Uterus (tissue), 2 donors: ENCODE measurements around the gene MED27.

Experiments used
- POLR2A ChIP-seq, 2 donors: fragments of 450-650 bp; IDR thresholded peaks; one replicate each; pipeline ENCODE4 v1.6.1; 2016; ENCODE audit warnings: antibody characterized with exemption in 2 of 2, mild to moderate bottlenecking in 1 of 2, moderate library complexity in 1 of 2
- TF ChIP-seq, protein P1 (sequence below), 4 experiments: fragments of 200-600 bp in 2 of 4; fragments of 450-650 bp in 2 of 4; sonication (generic) in 2 of 4; IDR thresholded peaks; one replicate each; pipeline ENCODE4 v1.5.1; 2016 to 2019; ENCODE audit warnings: antibody characterized with exemption in 4 of 4, mild to moderate bottlenecking in 2 of 4, moderate library complexity in 1 of 4

DNA sequence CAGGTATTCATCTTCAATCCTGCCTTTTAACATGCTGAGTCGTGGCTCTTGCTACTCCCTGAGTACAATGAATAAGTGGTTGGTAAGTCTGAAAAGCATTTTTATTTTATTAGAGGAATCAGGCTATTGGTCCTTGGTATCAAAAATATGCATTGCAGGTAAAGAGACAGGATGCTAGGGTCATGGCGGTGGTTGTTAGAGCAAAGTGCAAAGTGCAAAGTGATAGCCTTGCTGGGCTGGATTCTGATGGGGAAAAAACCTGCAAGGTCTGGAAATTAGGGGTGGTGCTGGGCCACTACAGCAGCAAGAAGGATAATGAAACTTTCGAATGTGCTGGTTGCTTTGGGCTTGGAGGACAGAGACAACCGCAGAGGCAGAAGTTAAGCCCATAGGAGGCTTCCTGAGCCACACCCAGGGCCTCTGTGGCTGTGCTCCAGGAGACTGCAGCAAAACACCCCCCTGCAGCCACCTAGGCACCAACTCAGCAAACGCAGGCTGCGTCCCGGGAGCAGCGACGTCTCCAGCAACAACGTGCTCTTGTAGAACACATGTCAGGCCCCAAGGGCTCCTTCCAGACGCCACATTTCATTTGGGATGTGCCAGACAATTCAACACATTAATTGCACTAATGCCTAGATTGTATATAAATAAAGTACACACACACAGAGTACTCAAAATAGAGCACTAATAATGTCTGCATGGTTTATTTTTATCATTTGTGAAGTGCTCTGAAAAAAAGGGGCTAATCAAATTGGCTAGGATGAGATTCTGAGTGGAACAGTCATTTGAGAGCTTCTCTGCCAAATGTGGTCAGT lies 190.0 kb downstream of the MED27 start:
- TF ChIP-seq, protein P1, sequence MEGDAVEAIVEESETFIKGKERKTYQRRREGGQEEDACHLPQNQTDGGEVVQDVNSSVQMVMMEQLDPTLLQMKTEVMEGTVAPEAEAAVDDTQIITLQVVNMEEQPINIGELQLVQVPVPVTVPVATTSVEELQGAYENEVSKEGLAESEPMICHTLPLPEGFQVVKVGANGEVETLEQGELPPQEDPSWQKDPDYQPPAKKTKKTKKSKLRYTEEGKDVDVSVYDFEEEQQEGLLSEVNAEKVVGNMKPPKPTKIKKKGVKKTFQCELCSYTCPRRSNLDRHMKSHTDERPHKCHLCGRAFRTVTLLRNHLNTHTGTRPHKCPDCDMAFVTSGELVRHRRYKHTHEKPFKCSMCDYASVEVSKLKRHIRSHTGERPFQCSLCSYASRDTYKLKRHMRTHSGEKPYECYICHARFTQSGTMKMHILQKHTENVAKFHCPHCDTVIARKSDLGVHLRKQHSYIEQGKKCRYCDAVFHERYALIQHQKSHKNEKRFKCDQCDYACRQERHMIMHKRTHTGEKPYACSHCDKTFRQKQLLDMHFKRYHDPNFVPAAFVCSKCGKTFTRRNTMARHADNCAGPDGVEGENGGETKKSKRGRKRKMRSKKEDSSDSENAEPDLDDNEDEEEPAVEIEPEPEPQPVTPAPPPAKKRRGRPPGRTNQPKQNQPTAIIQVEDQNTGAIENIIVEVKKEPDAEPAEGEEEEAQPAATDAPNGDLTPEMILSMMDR (IDR thresholded peaks at IDR 0.05) = no peak
- TF ChIP-seq POLR2A (IDR thresholded peaks at IDR 0.05) = no peak
